Trophoblast cell (in vitro differentiated cells and primary cell): ENCODE data around the gene TTC28.

Source experiments
- DNase-seq, 2 donors: peaks; one replicate each; pipeline ENCODE4 v3.0.0-alpha.2; 2016
- H2AFZ ChIP-seq: 2 replicates; pipeline ENCODE4 v1.6.1; 2013; ENCODE audit warnings: low read length, moderate library complexity, mild to moderate bottlenecking; ENCODE audit not compliant: insufficient read depth, poor library complexity
- H2AK5ac ChIP-seq: 2 replicates; pipeline ENCODE4 v1.6.1; 2013; ENCODE audit warnings: mild to moderate bottlenecking, low read length
- H2BK120ac ChIP-seq: 2 replicates; pipeline ENCODE4 v1.6.1; 2013; ENCODE audit warnings: low read length, mild to moderate bottlenecking, moderate library complexity; ENCODE audit not compliant: insufficient read depth, poor library complexity
- H2BK12ac ChIP-seq: 2 replicates; pipeline ENCODE4 v1.6.1; 2013; ENCODE audit warnings: mild to moderate bottlenecking, low read length, moderate library complexity
- H2BK5ac ChIP-seq: 2 replicates; pipeline ENCODE4 v1.6.1; 2013; ENCODE audit warnings: low read length, low read depth, moderate library complexity, mild to moderate bottlenecking; ENCODE audit not compliant: poor library complexity
- H3K14ac ChIP-seq: 2 replicates; pipeline ENCODE4 v1.6.1; 2013; ENCODE audit warnings: mild to moderate bottlenecking, low read length
- H3K18ac ChIP-seq: 2 replicates; pipeline ENCODE4 v1.6.1; 2013; ENCODE audit warnings: mild to moderate bottlenecking, low read length
- H3K23ac ChIP-seq: 2 replicates; pipeline ENCODE4 v1.6.1; 2013; ENCODE audit warnings: low read length
- H3K27ac ChIP-seq: 2 replicates; pipeline ENCODE4 v1.5.1; 2013; ENCODE audit warnings: low read depth, mild to moderate bottlenecking, inconsistent platforms, low read length, moderate library complexity
- H3K27me3 ChIP-seq: 2 replicates; pipeline ENCODE4 v1.6.1; 2013; ENCODE audit warnings: inconsistent platforms, mild to moderate bottlenecking, low read length, moderate library complexity; ENCODE audit not compliant: insufficient read depth
- H3K36me3 ChIP-seq, 2 experiments: 1 replicate in 1 of 2; 2 replicates in 1 of 2; pipeline ENCODE4 v1.6.1; 2013; ENCODE audit warnings: low read length in 2 of 2, mild to moderate bottlenecking in 2 of 2, moderate library complexity in 1 of 2; ENCODE audit not compliant: insufficient read depth in 2 of 2, control insufficient read depth in 1 of 2
- H3K4ac ChIP-seq: 2 replicates; pipeline ENCODE4 v1.6.1; 2013; ENCODE audit warnings: low read depth, mild to moderate bottlenecking, low read length, moderate library complexity
- H3K4me1 ChIP-seq, 2 experiments: 1 replicate in 1 of 2; 2 replicates in 1 of 2; pipeline ENCODE4 v1.6.1; 2013; ENCODE audit warnings: low read length in 2 of 2, mild to moderate bottlenecking in 2 of 2, moderate library complexity in 1 of 2; ENCODE audit not compliant: insufficient read depth in 2 of 2, control insufficient read depth in 1 of 2
- H3K4me2 ChIP-seq: 2 replicates; pipeline ENCODE4 v1.6.1; 2013; ENCODE audit warnings: inconsistent platforms, mild to moderate bottlenecking, low read length, moderate library complexity
- H3K4me3 ChIP-seq: 2 replicates; pipeline ENCODE4 v1.5.1; 2013; ENCODE audit warnings: mild to moderate bottlenecking, low read depth, low read length, inconsistent platforms
- H3K79me1 ChIP-seq: one replicate; pipeline ENCODE4 v1.6.1; 2013; ENCODE audit warnings: low read length
- H3K79me2 ChIP-seq: 2 replicates; pipeline ENCODE4 v1.6.1; 2013; ENCODE audit warnings: low read length, mild to moderate bottlenecking; ENCODE audit not compliant: control insufficient read depth, insufficient read depth, poor library complexity
- H3K9ac ChIP-seq: 2 replicates; pipeline ENCODE4 v1.6.1; 2013; ENCODE audit warnings: mild to moderate bottlenecking, low read length
- H3K9me3 ChIP-seq: 2 replicates; pipeline ENCODE4 v1.6.1; 2013; ENCODE audit warnings: low read depth, mild to moderate bottlenecking, control low read depth, inconsistent platforms, low read length; ENCODE audit not compliant: insufficient read depth
- H4K12ac ChIP-seq: 2 replicates; pipeline ENCODE4 v1.6.1; 2013; ENCODE audit warnings: low read depth, mild to moderate bottlenecking, low read length, moderate library complexity
- H4K8ac ChIP-seq: 2 replicates; pipeline ENCODE4 v1.6.1; 2013; ENCODE audit warnings: low read depth, mild to moderate bottlenecking, low read length, moderate library complexity
- H4K91ac ChIP-seq: one replicate; pipeline ENCODE4 v1.6.1; 2013; ENCODE audit warnings: low read depth, mild to moderate bottlenecking, low read length, moderate library complexity
- WGBS: extraction: QIAGEN DNeasy Blood & Tissue Kit; methylation state at CpG from one replicate; pipeline ENCODE4 v1.1.7; 2013; ENCODE audit warnings: missing lambda C conversion rate; ENCODE audit not compliant: insufficient read length, insufficient coverage; ENCODE audit errors: extremely low coverage; 5-methylcytosine and 5-hydroxymethylcytosine counted together

TTC28 gene

DNA sequence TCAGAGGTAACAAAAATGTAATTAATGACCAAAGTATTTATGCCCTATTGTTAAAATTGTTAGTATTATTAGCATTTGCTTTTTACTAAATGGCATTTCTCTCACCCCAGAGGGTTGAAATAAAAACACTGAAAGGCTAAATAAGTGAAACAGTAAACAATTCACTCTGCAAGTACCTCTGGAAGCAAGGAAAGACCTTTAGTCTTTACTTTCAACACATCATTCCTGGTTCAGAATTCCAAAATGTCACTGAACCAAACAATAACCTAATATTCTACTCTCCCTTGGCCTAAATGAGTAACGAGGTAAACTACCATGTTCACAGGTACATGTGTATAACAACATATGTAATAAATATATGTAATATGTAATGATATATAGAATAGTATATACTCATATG is 369.3 kb downstream of the TTC28 start:
- no peak overlapping the region for H3K4ac ChIP-seq
- H4K12ac ChIP-seq, result no peak overlapping the region
- no peak overlapping the region for H2BK12ac ChIP-seq
- H2BK5ac ChIP-seq, result no peak overlapping the region
- H3K27ac ChIP-seq, result no peak overlapping the region
- WGBS, result no CpG with 5 or more reads among the region's 1 CpG
- H3K27me3 ChIP-seq, result no peaks in the 10 kb centered on the region
- no peak overlapping the region for H2AFZ ChIP-seq
- no peak overlapping the region for H2BK120ac ChIP-seq
- peaks cover 2% of the 10 kb centered on the region for H3K79me1 ChIP-seq
- H3K36me3 ChIP-seq, result no peaks in the 10 kb centered on the region
- DNase-seq, result no peak
- peaks cover 0 to 4% of the 10 kb centered on the region in 2 experiments for H3K4me1 ChIP-seq
- H3K4me3 ChIP-seq, result no peak overlapping the region
- no peaks in the 10 kb centered on the region for H3K9me3 ChIP-seq
- no peak overlapping the region for H3K23ac ChIP-seq
- no peaks in the 10 kb centered on the region for H3K79me2 ChIP-seq
- H4K91ac ChIP-seq, result no peak overlapping the region
- no peak overlapping the region for H3K18ac ChIP-seq
- H3K14ac ChIP-seq, result no peak overlapping the region
- no peak overlapping the region for H3K9ac ChIP-seq
- no peak overlapping the region for H2AK5ac ChIP-seq
- no peak overlapping the region for H4K8ac ChIP-seq
- H3K4me2 ChIP-seq, result no peak overlapping the region

DNA sequence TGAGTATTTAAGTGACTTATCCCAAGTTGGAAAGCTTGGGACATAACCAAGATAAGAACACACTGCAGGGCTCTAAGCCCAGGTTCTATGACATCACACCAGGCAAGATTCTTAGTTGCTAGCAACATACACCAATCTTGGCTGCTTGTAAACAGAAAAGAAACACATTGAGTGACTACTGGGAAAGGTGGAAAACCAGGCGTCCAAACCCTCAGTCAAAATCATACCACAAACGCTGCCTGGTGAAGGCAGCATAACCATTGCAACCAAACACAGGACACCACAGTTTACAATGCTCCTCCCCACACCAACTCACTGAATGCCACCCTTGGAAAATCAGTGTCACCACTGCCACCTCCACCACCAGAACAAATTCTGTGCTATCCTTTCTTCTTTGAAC is 379.9 kb downstream of the TTC28 start:
- no peak overlapping the region for H3K27ac ChIP-seq
- DNase-seq, result no peak
- H3K9ac ChIP-seq, result no peak overlapping the region
- H3K18ac ChIP-seq, result no peak overlapping the region
- no peak overlapping the region for H4K8ac ChIP-seq
- no peaks in the 10 kb centered on the region for H3K79me2 ChIP-seq
- H2BK12ac ChIP-seq, result no peak overlapping the region
- no peak overlapping the region for H2BK5ac ChIP-seq
- no peak overlapping the region for H2BK120ac ChIP-seq
- no CpG with 5 or more reads among the region's 2 CpGs for WGBS
- no peak overlapping the region for H3K14ac ChIP-seq
- H4K12ac ChIP-seq, result no peak overlapping the region
- H3K9me3 ChIP-seq, result no peaks in the 10 kb centered on the region
- H4K91ac ChIP-seq, result no peak overlapping the region
- H3K36me3 ChIP-seq, result no peaks in the 10 kb centered on the region
- no peaks in the 10 kb centered on the region for H3K4me1 ChIP-seq
- no peaks in the 10 kb centered on the region for H3K79me1 ChIP-seq
- H3K4me3 ChIP-seq, result no peak overlapping the region
- no peak overlapping the region for H3K23ac ChIP-seq
- no peak overlapping the region for H2AK5ac ChIP-seq
- no peak overlapping the region for H3K4me2 ChIP-seq
- no peaks in the 10 kb centered on the region for H3K27me3 ChIP-seq
- H3K4ac ChIP-seq, result no peak overlapping the region
- no peak overlapping the region for H2AFZ ChIP-seq

DNA sequence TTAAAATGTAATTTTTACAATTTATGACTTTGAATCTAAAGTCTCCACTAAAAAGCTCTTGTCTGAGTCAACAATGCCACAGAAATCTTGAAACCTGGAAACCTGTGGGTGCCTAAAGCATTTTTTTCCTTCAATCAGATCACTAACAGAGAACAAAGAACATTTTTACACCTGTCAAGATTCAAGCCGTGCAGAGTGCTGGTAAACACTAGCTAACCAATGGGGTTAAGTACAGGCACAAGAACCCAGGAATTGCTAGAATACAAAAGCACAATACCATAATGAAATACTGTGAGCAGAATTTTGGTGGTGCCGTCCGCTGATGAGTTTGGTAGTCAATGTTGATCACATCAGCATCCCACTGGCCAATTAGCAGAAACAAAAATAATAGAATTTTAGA is 380.3 kb downstream of the TTC28 start:
- H3K4ac ChIP-seq, result no peak overlapping the region
- no peaks in the 10 kb centered on the region for H3K79me1 ChIP-seq
- no peak overlapping the region for H3K27ac ChIP-seq
- H3K4me1 ChIP-seq, result no peaks in the 10 kb centered on the region
- no peak overlapping the region for H3K18ac ChIP-seq
- no peak overlapping the region for H2AK5ac ChIP-seq
- H2AFZ ChIP-seq, result no peak overlapping the region
- H3K4me2 ChIP-seq, result no peak overlapping the region
- H4K8ac ChIP-seq, result no peak overlapping the region
- no peak overlapping the region for H3K4me3 ChIP-seq
- no peak overlapping the region for H4K12ac ChIP-seq
- no peaks in the 10 kb centered on the region for H3K79me2 ChIP-seq
- H2BK120ac ChIP-seq, result no peak overlapping the region
- no peaks in the 10 kb centered on the region for H3K27me3 ChIP-seq
- no peaks in the 10 kb centered on the region for H3K36me3 ChIP-seq
- H3K14ac ChIP-seq, result no peak overlapping the region
- no peak overlapping the region for H3K9ac ChIP-seq
- no peak overlapping the region for H2BK12ac ChIP-seq
- H3K9me3 ChIP-seq, result no peaks in the 10 kb centered on the region
- H2BK5ac ChIP-seq, result no peak overlapping the region
- no peak overlapping the region for H3K23ac ChIP-seq
- H4K91ac ChIP-seq, result no peak overlapping the region
- no peak for DNase-seq
- no CpG with 5 or more reads among the region's 3 CpGs for WGBS

- no peaks in the 10 kb centered on the region for H3K9me3 ChIP-seq
- no peak overlapping the region for H4K91ac ChIP-seq
- WGBS, result no CpG with 5 or more reads among the region's 4 CpGs
- H2AFZ ChIP-seq, result no peak overlapping the region
- no peaks in the 10 kb centered on the region for H3K79me1 ChIP-seq
- no peak overlapping the region for H2AK5ac ChIP-seq
- no peak overlapping the region for H3K4me3 ChIP-seq
- no peak overlapping the region for H2BK12ac ChIP-seq
- no peak overlapping the region for H3K23ac ChIP-seq
- no peaks in the 10 kb centered on the region for H3K4me1 ChIP-seq
- no peaks in the 10 kb centered on the region for H3K36me3 ChIP-seq
- H3K4ac ChIP-seq, result no peak overlapping the region
- H3K14ac ChIP-seq, result no peak overlapping the region
- no peak overlapping the region for H2BK5ac ChIP-seq
- H2BK120ac ChIP-seq, result no peak overlapping the region
- no peak overlapping the region for H3K18ac ChIP-seq
- no peak overlapping the region for H4K8ac ChIP-seq
- no peak overlapping the region for H4K12ac ChIP-seq
- H3K9ac ChIP-seq, result no peak overlapping the region
- DNase-seq, result no peak
- no peak overlapping the region for H3K27ac ChIP-seq
- H3K4me2 ChIP-seq, result no peak overlapping the region
- no peaks in the 10 kb centered on the region for H3K79me2 ChIP-seq
- no peaks in the 10 kb centered on the region for H3K27me3 ChIP-seq
Observed at GRCh38 chr22:28297504-28297903, 382.1 kb downstream of the TTC28 start.

DNA sequence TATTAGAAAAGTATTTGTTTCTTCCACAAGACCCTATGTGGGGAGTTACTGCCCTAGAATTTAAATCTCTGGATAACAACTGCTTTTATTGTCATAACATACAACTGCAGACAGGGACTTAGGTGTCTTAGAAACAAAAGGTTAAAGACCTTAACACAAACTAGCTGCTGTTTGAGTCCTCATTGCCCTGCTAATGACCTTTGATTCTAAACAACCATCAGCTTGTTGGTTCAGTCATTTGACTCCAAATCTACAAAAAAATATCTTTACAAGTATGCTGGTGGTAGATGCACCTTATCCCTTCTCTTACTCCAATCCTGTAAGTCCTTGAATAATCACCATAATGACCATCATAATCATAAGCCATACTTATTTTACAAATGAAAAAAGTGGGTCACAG is 383.2 kb downstream of the TTC28 start:
- H3K9ac ChIP-seq, result no peak overlapping the region
- no peak overlapping the region for H3K4me3 ChIP-seq
- no peak overlapping the region for H2BK120ac ChIP-seq
- no peaks in the 10 kb centered on the region for H3K9me3 ChIP-seq
- H3K23ac ChIP-seq, result no peak overlapping the region
- no peaks in the 10 kb centered on the region for H3K4me1 ChIP-seq
- no peak overlapping the region for H3K4ac ChIP-seq
- H2BK5ac ChIP-seq, result no peak overlapping the region
- H3K18ac ChIP-seq, result no peak overlapping the region
- no peaks in the 10 kb centered on the region for H3K79me2 ChIP-seq
- H2AFZ ChIP-seq, result no peak overlapping the region
- no peak overlapping the region for H3K14ac ChIP-seq
- H2BK12ac ChIP-seq, result no peak overlapping the region
- no peak overlapping the region for H4K8ac ChIP-seq
- no peak overlapping the region for H4K91ac ChIP-seq
- no peak overlapping the region for H3K4me2 ChIP-seq
- H2AK5ac ChIP-seq, result no peak overlapping the region
- no peak overlapping the region for H3K27ac ChIP-seq
- DNase-seq, result no peak
- no peaks in the 10 kb centered on the region for H3K36me3 ChIP-seq
- H4K12ac ChIP-seq, result no peak overlapping the region
- H3K27me3 ChIP-seq, result no peaks in the 10 kb centered on the region
- no peaks in the 10 kb centered on the region for H3K79me1 ChIP-seq
